Right kidney (tissue), 1 donor: Measurements from ENCODE around the gene STK4.

Experiments used
- DNase-seq: peaks from one replicate; pipeline ENCODE4 v3.0.0-alpha.2; 2016

The STK4 gene

DNA sequence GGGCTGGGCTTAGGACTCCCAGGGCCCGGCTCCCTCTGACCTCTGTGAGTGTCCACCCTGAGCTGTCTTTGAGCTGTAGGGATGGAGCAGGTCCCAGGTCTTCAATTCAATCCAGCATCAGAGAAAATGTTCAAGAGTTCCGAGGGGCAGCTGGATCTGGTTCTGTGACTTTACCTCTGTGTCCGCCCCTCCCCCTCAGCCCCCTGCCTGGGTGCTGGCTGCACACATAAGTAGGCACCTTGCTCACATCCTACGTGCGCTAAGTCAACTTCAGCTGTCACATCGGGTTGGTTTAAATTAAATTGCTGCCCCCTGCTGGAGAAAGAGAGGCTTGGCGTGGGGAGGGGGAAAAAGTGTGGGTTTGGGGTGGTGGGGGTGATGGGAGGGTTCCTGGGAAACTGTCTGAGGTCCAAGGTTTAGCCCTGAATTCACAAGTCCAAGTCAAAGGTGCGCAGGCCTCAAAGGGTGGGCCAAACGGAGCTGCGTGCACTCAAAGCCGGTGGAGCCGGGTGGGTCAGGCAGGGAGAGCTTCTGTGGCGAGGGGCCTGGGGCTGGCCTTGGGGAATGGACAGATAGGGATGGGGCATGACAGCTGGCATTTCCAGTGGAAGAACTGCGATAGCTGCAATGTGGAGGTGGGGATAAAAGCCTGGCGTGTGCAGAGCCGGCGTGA, 145.6 kb downstream of the STK4 start:
- no peak for DNase-seq

DNA sequence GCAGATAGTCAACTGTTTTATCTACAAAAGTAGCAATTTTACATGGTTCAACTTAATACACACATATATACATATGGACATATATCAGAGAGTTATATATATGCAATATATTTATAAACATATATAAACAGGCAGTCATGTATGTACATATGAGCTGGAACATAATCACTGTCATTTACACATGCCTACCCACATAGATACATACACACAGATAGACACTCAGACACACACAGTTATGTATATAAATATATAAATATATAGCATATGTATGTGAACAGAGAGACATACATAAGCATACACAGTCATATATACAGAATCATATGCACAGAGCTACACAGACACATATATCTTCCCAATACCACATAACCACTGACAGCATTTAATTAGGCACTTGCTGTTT, 146.4 kb downstream of the STK4 start:
- DNase-seq, result no peak

DNA sequence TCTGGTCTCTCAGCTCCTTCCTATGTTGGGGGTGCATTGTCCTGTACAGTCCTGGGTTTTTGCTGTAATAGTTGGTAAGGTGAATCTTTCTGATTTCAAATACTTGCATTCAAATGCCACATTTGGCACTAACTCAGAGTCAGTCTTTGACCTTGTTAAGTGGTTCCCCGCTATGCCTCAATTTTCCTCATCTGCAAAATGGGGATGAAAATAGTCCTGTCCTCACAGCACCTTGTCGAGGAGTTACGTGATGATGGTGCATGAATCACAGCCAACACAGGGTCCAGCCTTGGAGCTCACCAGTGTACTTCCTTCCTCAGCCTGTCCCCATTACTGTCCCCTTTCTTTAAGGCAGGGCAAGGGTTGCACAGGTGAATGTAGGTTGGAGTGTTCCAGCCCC, 147.6 kb downstream of the STK4 start:
- no peak for DNase-seq

DNA sequence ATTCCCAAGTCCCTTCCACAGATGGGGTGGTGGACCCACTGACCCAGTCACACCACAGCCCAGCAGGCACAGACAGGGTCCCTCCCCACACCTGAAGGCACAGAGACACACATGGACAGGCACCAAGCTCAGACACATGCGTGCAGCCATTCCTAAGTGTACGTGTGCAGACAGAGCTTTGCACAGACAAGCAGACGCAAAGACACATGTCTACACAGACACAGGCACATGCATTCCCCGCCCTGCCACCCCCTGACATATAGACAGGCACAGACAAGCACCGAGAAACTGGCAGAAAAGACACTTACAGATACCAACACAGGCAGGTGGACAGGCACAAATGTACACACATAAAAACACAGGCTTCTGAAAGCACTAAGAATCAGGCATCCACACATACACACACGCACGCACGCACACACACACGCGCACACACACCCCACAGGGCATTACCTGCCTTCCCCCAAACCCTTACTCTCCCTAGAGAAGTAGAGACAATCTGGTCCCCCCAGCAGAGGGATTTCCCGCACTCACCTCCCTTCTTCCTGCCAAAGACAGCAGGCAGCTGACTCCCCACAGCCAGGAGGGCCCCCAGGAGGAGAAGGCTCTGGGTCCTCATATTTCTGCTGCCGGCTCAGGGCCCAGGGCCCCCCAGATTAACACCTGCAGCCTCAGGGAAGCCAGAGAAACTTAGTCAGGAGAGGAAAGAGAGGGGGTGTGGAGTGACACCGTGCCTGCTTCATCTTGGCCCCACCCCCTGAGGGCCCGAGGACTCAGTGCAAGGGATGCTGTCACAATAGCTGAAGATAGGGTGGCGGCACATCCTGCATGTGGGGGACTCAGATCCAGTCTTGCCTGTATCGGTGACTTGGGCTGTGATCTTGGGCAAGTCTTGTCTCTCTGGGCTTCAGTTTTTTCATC, 148.4 kb downstream of the STK4 start, which contains the start of gene WFDC5:
WFDC5 (minus strand) TSS at position 710 of the 921 bp plus-strand sequence; CDS start at position 619, 91 bp downstream.
- no peak for DNase-seq

DNA sequence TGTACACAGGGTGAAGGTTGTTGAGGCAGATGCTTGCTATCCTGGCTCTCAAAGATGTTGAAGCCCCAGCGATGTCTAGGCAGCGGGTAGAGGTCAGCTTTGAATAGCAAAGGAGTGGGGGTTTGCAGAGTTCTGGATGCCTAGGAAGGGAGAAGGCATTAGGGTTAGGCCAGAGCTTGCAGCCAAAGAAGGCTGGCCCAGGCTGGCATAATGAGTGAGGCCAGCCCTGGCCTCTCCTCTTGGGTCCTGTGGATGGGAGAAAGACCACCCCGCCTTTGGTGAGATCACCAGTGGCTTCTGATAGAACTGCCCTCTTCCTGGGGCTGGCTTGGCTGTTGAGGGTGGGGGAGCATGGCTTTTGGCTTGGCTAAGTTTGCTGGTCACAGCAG, 149.1 kb downstream of the STK4 start:
- DNase-seq, result no peak

DNA sequence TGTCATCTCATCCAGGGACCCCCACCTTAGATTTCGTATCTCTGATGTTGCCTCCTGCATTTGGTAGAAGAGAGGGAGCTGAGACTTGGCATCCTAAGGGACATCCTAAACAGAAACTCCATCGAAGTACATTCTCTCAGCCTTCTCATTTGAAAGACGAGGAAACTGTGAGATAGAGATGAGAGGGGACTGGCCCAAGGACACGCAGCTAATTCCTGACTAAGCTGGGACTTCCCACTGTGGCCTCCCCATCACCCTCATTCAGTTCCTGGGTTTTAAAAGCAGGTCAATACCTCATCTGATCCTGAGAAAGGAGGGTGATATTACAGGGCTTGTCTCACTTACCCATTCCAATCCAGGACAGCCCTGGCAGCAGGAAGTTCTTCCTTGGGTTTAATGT, 149.5 kb downstream of the STK4 start:
- DNase-seq, result no peak

DNA sequence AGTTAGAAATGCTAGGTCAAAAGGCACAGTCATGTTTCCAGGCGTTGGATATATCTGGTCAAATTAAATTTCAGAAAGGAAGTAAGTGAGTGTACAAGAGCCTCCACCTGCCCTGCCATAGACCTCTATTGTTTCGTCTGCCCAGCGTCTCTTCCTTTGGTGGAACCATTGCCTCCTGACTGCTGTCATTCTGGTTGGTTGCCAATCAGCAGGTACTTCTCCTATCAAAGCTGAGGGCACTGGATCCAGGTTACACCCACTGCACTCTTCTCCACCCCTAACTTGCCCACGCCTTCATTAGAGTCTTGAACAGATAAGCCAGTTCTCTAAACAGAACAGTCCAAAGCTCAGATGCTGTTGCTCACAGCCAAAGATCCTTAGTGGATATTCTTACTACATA, 151.3 kb downstream of the STK4 start:
- DNase-seq, result no peak

DNA sequence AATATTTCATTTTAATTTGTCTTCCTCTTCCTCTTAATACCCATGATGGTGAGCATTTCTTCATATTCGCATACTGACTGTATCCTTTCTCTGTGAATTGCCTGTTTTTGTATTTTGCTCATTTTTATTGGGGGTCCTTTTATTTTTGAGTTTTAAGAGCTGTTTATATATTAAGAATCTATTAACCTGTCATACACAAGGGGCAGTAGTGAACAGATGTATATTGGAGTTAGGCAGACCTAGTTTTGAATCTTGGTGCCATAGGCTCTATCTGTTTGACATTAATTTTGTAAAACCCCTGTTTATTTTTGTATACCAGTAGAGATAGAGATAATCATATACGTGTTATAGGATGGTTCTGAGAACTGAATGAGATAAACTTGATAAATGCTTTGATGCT, 151.7 kb downstream of the STK4 start:
- DNase-seq, result no peak

DNA sequence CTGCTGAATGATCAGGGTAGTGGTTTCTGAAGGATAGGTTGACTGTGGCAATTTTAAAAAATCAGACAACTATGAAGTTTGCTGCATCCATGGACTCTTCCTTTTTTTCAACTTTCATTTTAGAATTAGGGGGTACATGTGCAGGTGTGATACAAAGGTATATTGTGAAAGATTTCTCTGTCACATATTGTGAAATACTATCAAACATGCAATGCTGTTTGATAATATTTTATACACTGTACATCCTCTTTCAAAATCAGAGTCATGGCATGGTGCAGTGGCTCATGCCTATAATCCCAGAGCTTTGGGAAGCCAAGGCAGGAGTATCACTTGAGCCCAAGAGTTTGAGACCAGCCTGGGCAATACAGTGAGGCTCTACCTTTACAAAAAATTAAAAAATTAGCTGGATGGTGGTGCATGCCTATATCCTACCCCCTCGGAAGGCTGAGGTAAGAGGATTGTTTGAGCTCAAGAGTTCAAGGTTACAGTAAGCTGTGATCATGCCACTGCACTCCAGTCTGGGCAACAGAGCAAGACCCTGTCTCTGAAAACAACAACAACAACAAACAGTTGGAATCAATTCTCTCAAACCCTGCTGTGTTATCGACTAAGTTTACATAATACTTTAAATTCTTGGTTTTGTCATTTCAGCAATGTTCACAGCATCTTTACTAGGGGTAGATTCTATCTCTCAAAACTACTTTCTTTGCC, 153.4 kb downstream of the STK4 start:
- DNase-seq, result no peak

DNA sequence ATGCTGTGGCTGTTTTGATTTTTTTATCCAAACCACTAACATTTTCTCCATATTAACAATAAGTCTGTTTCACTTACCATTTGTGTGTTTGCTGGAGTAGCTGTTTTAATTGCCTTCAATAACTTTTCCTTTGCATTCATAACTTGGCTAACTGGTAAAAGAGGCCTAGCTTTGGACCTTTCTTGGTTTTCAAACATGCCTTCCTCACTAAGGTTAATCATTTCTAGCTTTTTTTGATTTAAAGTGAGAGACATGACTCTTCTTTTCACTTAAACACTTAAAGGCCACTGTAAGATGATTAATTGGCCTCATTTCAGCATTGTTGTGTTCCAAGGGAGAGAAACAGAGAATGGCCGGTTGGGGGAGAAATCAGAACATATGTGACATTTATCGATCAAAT, 155.1 kb downstream of the STK4 start:
- no peak for DNase-seq

DNA sequence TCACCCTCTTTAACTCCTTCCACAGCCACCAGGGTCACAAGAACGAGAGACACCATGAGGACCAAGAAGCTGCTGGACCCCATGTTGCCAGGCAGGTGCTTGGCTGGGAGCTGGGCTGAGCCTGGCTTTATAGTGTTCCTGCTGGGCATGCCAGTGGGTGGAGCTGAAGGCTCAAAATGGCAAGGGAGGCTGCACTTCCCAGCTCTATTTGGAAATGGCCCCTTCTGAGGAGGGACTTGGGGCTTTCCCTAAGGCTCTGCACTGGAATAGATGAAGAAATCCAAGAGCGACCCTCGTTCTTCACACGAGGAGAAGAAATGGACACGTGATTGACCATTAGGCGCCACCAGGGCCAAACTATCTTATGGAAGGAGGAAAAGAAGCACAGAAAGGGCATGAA, 158.1 kb downstream of the STK4 start, which contains the start of gene WFDC12:
WFDC12 (minus strand) TSS at position 101 of the 400 bp plus-strand sequence; CDS start at position 83, 18 bp downstream.
- no peak for DNase-seq

DNA sequence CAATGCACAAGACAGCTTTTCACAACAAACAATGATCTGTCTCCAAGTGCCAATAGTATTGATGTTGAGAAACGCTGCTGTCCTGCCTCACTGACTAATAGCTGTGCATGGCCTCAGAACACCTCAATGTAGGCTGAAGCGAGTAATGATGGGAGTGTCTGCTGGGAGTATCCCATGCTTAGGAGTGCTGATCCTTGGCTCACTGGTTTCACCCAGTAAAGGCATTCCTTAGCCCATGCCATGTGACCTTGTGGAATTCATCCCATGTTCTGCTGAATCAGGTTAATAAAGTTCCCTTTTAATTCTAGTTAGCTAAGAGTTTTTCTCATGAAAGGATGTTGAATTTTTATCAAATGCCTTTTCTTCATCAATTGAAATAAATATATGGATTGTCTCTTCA, 161.8 kb downstream of the STK4 start:
- DNase-seq, result no peak
